ENCODE data around the gene IL13. TPM values are rescaled to one million over a fixed set of nuclear protein-coding genes. Genes with fewer than 3 reads are reported as not detected.

IL13 gene
- total RNA-seq, 1 experiment from 2014 or later = not detected

- no peaks in the 10 kb centered on the region for H3K36me3 Mint-ChIP-seq (ENCODE audit: insufficient read depth, unreplicated experiment)
- no TSS peak for BruUV-seq (replicated peaks)
- TF ChIP-seq CTCF (IDR thresholded peaks at IDR 0.05; ENCODE audit: unreplicated experiment) = no peak
- H3K9me3 Mint-ChIP-seq (ENCODE audit: unreplicated experiment) = no peaks in the 10 kb centered on the region
- H3K4me1 Mint-ChIP-seq (ENCODE audit: insufficient read depth, unreplicated experiment) = peaks cover 43% of the 10 kb centered on the region
- no peak for DNase-seq (ENCODE audit: unreplicated experiment)
- CTCF ChIA-PET = interaction anchor here (0.6 to 2.4 kb wide), 7 partner anchors 18 to 151 kb away, joined by 3 to 6 read pairs (median 3); no protein-coding TSS in a partner anchor
- POLR2A ChIA-PET = interaction anchor here (0.6 to 1.6 kb wide), 10 partner anchors 10 to 189 kb away, joined by 3 to 6 read pairs (median 3); partner anchors contain the start of genes GDF9 and UQCRQ
- intact Hi-C loops (cut with micrococcal nuclease) = loop anchor here (1.0 kb wide), 1 partner anchor 25 kb away; no protein-coding TSS in a partner anchor
- no peak overlapping the region for H3K4me3 Mint-ChIP-seq (ENCODE audit: unreplicated experiment)
- H3K27me3 Mint-ChIP-seq (ENCODE audit: insufficient read depth, unreplicated experiment) = no peaks in the 10 kb centered on the region
- no peak overlapping the region for H3K27ac Mint-ChIP-seq (ENCODE audit: low read depth, unreplicated experiment)
Measured at GRCh38 chr5:132677682-132678400, 19.9 kb downstream of the IL13 start.

GRCh38 chr5:132678735-132679134 is 20.8 kb downstream of the IL13 start:
- TF ChIP-seq CTCF (IDR thresholded peaks at IDR 0.05; ENCODE audit: unreplicated experiment) = no peak
- Mint-ChIP-seq H3K9me3 (ENCODE audit: unreplicated experiment) (no peaks in the 10 kb centered on the region), H3K36me3 (ENCODE audit: insufficient read depth, unreplicated experiment) (no peaks in the 10 kb centered on the region), H3K27me3 (ENCODE audit: insufficient read depth, unreplicated experiment) (no peaks in the 10 kb centered on the region), H3K4me3 (ENCODE audit: unreplicated experiment) (no peak overlapping the region), H3K4me1 (ENCODE audit: insufficient read depth, unreplicated experiment) (peaks cover 42% of the 10 kb centered on the region), H3K27ac (ENCODE audit: low read depth, unreplicated experiment) (no peak overlapping the region)
- ChIA-PET POLR2A (no interaction called here), CTCF (interaction anchor here (0.6 to 1.4 kb wide), 5 partner anchors 18 to 151 kb away, joined by 3 to 4 read pairs (median 3); partner anchors contain the start of gene IL13)
- no TSS peak for BruUV-seq (replicated peaks)
- DNase-seq (ENCODE audit: unreplicated experiment) = no peak
- intact Hi-C loops (cut with micrococcal nuclease) = no loop called here

- CTCF ChIA-PET = interaction anchor here (0.7 to 1.4 kb wide), 4 partner anchors 21 to 151 kb away, joined by 3 to 4 read pairs (median 4); partner anchors contain the start of gene IL13
- peaks cover 38% of the 10 kb centered on the region for H3K4me1 Mint-ChIP-seq (ENCODE audit: insufficient read depth, unreplicated experiment)
- intact Hi-C loops (cut with micrococcal nuclease) = no loop called here
- POLR2A ChIA-PET = no interaction called here
- no peak overlapping the region for H3K4me3 Mint-ChIP-seq (ENCODE audit: unreplicated experiment)
- no peaks in the 10 kb centered on the region for H3K36me3 Mint-ChIP-seq (ENCODE audit: insufficient read depth, unreplicated experiment)
- DNase-seq (ENCODE audit: unreplicated experiment) = no peak
- no TSS peak for BruUV-seq (replicated peaks)
- no peaks in the 10 kb centered on the region for H3K27me3 Mint-ChIP-seq (ENCODE audit: insufficient read depth, unreplicated experiment)
- H3K9me3 Mint-ChIP-seq (ENCODE audit: unreplicated experiment) = no peaks in the 10 kb centered on the region
- no peak for TF ChIP-seq CTCF (IDR thresholded peaks at IDR 0.05; ENCODE audit: unreplicated experiment)
- H3K27ac Mint-ChIP-seq (ENCODE audit: low read depth, unreplicated experiment) = no peak overlapping the region
Measured at GRCh38 chr5:132679166-132679565, 21.2 kb downstream of the IL13 start.

GRCh38 chr5:132679717-132680380 is 21.9 kb downstream of the IL13 start:
- no peak overlapping the region for H3K4me3 Mint-ChIP-seq (ENCODE audit: unreplicated experiment)
- POLR2A ChIA-PET = no interaction called here
- CTCF ChIA-PET = interaction anchor here (0.6 to 1.4 kb wide), 4 partner anchors 10 to 159 kb away, joined by 3 to 4 read pairs (median 4); partner anchors contain the start of gene IL13
- H3K27ac Mint-ChIP-seq (ENCODE audit: low read depth, unreplicated experiment) = no peak overlapping the region
- TF ChIP-seq CTCF (IDR thresholded peaks at IDR 0.05; ENCODE audit: unreplicated experiment) = no peak
- no peaks in the 10 kb centered on the region for H3K36me3 Mint-ChIP-seq (ENCODE audit: insufficient read depth, unreplicated experiment)
- H3K27me3 Mint-ChIP-seq (ENCODE audit: insufficient read depth, unreplicated experiment) = no peaks in the 10 kb centered on the region
- H3K4me1 Mint-ChIP-seq (ENCODE audit: insufficient read depth, unreplicated experiment) = peaks cover 32% of the 10 kb centered on the region
- BruUV-seq (replicated peaks) = no TSS peak
- intact Hi-C loops (cut with micrococcal nuclease) = no loop called here
- no peaks in the 10 kb centered on the region for H3K9me3 Mint-ChIP-seq (ENCODE audit: unreplicated experiment)
- no peak for DNase-seq (ENCODE audit: unreplicated experiment)

Data from MCF 10A (cell line).